Tibial nerve (tissue), 3 donors: ENCODE results near the gene LPAR2.

Experiments
- POLR2A ChIP-seq, 2 donors: fragments of 450-650 bp; IDR thresholded peaks; one replicate each; pipeline ENCODE4 v1.6.1; 2017; ENCODE audit warnings: antibody characterized with exemption in 2 of 2, mild to moderate bottlenecking in 2 of 2, moderate library complexity in 2 of 2
- TF ChIP-seq, protein P1 (sequence below), 5 experiments: fragments of 200-600 bp in 3 of 5; fragments of 450-650 bp in 2 of 5; sonication (generic) in 3 of 5; IDR thresholded peaks; one replicate each; pipeline ENCODE4 v1.5.1; 2016 to 2019; ENCODE audit warnings: antibody characterized with exemption in 5 of 5, mild to moderate bottlenecking in 3 of 5, moderate library complexity in 2 of 5

DNA sequence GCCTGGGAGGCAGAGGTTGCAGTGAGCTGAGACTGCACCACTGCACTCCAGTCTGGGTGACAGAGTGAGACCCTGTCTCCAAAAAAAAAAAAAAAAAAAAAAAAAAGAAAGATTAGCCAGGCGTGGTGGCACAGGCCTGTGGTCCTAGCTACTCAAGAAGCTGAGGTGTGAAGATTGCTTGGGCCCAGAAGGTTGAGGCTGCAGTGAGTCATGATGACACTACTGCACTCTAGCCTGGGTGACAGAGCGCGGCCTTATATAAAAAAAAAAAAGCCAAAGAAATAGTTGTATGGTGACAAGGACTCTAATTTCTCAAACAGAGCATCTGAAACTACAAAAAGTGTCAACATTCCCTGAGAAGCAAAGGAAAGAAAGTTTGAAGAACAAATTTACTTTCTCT lies 12.9 kb downstream of the LPAR2 start:
- TF ChIP-seq, protein P1, sequence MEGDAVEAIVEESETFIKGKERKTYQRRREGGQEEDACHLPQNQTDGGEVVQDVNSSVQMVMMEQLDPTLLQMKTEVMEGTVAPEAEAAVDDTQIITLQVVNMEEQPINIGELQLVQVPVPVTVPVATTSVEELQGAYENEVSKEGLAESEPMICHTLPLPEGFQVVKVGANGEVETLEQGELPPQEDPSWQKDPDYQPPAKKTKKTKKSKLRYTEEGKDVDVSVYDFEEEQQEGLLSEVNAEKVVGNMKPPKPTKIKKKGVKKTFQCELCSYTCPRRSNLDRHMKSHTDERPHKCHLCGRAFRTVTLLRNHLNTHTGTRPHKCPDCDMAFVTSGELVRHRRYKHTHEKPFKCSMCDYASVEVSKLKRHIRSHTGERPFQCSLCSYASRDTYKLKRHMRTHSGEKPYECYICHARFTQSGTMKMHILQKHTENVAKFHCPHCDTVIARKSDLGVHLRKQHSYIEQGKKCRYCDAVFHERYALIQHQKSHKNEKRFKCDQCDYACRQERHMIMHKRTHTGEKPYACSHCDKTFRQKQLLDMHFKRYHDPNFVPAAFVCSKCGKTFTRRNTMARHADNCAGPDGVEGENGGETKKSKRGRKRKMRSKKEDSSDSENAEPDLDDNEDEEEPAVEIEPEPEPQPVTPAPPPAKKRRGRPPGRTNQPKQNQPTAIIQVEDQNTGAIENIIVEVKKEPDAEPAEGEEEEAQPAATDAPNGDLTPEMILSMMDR (IDR thresholded peaks at IDR 0.05), result no peak
- no peak for TF ChIP-seq POLR2A (IDR thresholded peaks at IDR 0.05)
